Measurements from ENCODE around the gene TBCK. TPM values are rescaled to one million over a fixed set of nuclear protein-coding genes. Genes with fewer than 3 reads are reported as not detected.
A peak's percentile ranks its signal among the peaks of the same experiment; 100 is the strongest.

TBCK gene
- total RNA-seq, 4 donors from 2014 or later, result 46.5 to 55.3 (median 51.4) TPM

DNA sequence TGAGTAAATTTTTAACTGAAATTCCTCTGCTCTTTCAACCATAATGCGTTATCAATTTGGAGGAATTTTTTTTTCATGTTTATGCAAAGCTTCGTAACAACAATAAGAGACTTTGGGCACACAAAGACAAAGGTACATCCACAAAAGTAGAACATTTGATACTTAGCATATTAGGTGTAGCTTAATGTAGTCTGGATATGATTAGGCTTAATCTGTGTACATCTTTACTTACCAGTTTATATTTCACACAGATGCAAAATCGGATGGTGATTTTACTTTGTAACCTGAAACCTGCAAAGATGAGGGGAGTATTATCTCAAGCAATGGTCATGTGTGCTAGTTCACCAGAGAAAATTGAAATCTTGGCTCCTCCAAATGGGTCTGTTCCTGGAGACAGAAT is 20.6 kb upstream of the TBCK start:
- no peaks in the 10 kb centered on the region for H3K4me1 ChIP-seq
- H3K27me3 ChIP-seq, result no peaks in the 10 kb centered on the region
- 95 to 97% methylated on average over 3 of the region's 3 CpGs for WGBS, 2 donors
- peaks cover 0 to 17% (median 0%) of the 10 kb centered on the region in 4 donors for H3K9me3 ChIP-seq
- no peak overlapping the region for H3K27ac ChIP-seq
- H3K36me3 ChIP-seq, result peaks cover 4 to 100% (median 12%) of the 10 kb centered on the region in 3 donors
- TF ChIP-seq POLR2A (IDR thresholded peaks at IDR 0.05) (no peak), EP300 (IDR thresholded peaks at IDR 0.05) (no peak)
- TF ChIP-seq, protein P1, sequence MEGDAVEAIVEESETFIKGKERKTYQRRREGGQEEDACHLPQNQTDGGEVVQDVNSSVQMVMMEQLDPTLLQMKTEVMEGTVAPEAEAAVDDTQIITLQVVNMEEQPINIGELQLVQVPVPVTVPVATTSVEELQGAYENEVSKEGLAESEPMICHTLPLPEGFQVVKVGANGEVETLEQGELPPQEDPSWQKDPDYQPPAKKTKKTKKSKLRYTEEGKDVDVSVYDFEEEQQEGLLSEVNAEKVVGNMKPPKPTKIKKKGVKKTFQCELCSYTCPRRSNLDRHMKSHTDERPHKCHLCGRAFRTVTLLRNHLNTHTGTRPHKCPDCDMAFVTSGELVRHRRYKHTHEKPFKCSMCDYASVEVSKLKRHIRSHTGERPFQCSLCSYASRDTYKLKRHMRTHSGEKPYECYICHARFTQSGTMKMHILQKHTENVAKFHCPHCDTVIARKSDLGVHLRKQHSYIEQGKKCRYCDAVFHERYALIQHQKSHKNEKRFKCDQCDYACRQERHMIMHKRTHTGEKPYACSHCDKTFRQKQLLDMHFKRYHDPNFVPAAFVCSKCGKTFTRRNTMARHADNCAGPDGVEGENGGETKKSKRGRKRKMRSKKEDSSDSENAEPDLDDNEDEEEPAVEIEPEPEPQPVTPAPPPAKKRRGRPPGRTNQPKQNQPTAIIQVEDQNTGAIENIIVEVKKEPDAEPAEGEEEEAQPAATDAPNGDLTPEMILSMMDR (IDR thresholded peaks at IDR 0.05), result no peak
- H3K4me3 ChIP-seq, result no peak overlapping the region
- DNase-seq (ENCODE audit: low spot score in 2 of 2), result no peak

DNA sequence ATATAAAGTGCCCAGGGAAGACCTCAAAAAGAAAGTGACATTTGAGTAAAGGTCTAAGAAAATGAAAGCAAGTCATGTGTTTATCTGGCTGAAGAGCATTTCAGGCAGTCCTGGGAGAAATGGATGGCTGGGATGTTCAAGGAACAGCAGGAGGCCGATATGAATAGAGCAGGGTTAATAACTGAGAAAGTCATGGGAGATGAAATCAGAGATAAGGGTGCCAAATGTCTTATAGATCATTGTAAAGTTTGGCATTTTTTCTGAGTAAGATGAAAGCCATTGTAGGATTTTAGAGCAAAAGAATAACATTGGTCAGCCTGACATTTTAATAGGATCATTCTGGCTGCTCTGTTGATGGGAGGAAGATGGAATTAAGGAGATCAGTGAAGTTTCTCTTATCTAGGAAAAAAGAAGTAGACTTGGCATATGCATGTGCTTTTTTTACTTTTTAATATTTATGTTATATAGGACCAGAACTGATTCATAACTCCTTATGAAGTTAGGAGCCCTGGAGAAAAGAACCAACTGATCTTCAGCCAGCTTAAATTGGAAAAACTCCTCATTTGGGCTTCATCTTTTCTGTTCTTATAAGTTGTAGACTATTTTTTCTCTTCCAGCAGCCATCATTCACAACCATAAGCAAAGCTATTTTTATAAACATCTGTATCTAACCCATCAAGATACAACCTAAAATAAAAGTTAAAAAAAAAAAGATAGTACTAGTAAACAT is 18.9 kb upstream of the TBCK start:
- TF ChIP-seq, protein P1 (IDR thresholded peaks at IDR 0.05), result no peak
- TF ChIP-seq EP300 (IDR thresholded peaks at IDR 0.05), result no peak
- Histone ChIP-seq H3K27ac (no peak overlapping the region), H3K9me3 (peaks cover 0 to 12% (median 0%) of the 10 kb centered on the region in 4 donors), H3K4me1 (no peaks in the 10 kb centered on the region), H3K4me3 (no peak overlapping the region), H3K27me3 (no peaks in the 10 kb centered on the region), H3K36me3 (peaks cover 4 to 100% (median 13%) of the 10 kb centered on the region in 3 donors)
- no peak for DNase-seq (ENCODE audit: low spot score in 2 of 2)
- 61 to 63% methylated on average over 1 of the region's 1 CpG for WGBS, 2 donors

DNA sequence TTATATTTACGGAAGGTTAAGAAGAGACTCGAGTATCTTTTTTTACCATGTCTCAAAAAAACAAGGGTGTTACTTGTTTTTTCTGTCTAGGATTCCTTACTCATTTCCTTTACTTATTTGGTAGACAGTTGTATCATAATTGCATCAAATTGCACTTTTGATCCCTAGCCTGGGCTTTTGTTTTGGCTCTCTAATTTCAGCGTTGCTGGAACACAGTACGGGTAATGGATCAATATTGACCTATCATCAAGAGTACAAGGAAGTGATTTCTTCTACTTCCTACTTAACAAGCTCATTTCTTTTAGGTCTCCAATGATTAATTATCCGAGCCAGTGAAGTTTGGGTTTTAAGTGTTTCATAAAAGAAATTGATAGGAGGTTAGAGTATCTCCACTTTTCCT is 17.2 kb upstream of the TBCK start:
- 89 to 92% methylated on average over 5 of the region's 5 CpGs for WGBS, 2 donors
- H3K9me3 ChIP-seq, result peaks cover 0 to 7% (median 0%) of the 10 kb centered on the region in 4 donors
- no peak overlapping the region for H3K4me3 ChIP-seq
- H3K4me1 ChIP-seq, result no peaks in the 10 kb centered on the region
- no peak for DNase-seq (ENCODE audit: low spot score in 2 of 2)
- no peak overlapping the region for H3K27ac ChIP-seq
- H3K36me3 ChIP-seq, result peaks cover 4 to 97% (median 12%) of the 10 kb centered on the region in 3 donors
- TF ChIP-seq POLR2A (IDR thresholded peaks at IDR 0.05) (no peak), EP300 (IDR thresholded peaks at IDR 0.05) (no peak)
- TF ChIP-seq, protein P1 (IDR thresholded peaks at IDR 0.05), result no peak
- H3K27me3 ChIP-seq, result no peaks in the 10 kb centered on the region

DNA sequence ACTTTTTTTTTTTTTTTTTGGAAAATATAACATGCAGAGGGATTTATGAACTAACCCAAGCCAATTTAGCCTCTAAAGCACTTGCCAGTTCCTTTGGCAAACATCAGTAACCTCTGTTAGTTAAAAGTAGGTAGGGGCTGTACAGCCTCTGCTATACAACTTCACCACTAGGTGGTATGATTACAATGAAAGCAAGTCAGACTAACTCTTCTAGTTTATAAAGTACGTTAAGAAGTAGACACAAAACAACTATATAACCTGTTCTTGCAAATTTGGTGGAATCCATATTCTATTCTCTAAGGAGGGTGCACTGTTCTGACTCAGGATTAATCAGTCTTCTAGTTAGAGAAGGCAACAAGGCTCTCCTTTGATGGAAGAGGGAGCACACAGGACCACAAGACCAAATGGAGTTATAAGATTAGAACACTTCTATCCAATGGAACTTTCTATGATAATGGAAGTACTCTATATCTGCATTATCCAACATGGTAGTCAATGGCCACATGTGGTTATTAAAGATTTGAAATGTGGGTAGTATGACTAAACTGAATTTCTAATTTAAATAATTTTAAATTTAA is 13.1 kb upstream of the TBCK start:
- Histone ChIP-seq H3K4me1 (peaks cover 0 to 4% (median 0%) of the 10 kb centered on the region in 4 donors), H3K4me3 (no peak overlapping the region), H3K9me3 (no peaks in the 10 kb centered on the region), H3K27ac (no peak overlapping the region), H3K27me3 (no peaks in the 10 kb centered on the region), H3K36me3 (peaks cover 4 to 86% (median 10%) of the 10 kb centered on the region in 3 donors)
- 20 to 28% methylated on average over 1 of the region's 1 CpG for whole genome bisulfite sequencing, 2 donors
- no peak for DNase-seq (ENCODE audit: low spot score in 2 of 2)
- TF ChIP-seq, protein P1 (IDR thresholded peaks at IDR 0.05), result peak in 3 of 5 experiments; percentile 28 to 34 (median 30)
- TF ChIP-seq EP300 (IDR thresholded peaks at IDR 0.05), result no peak

DNA sequence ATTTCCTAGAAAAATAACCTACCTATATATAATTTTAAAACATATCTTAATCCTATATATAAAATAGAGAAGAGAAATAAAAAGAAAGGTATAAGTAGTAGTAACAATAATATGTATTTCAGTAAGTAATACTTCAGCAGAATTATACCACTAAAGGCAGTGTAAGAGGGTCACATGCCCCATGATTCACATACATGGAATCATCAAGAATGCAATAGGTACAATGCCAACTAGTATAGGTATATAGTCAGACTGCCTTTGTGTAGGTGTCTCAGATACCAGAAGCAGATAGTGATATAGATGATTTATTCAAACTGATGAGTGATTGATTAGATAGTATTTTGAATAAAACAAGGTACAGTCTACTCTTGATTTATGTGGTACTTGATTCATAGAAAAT is 9.8 kb upstream of the TBCK start:
- Histone ChIP-seq H3K36me3 (peaks cover 0 to 60% (median 6%) of the 10 kb centered on the region in 3 donors), H3K27me3 (no peaks in the 10 kb centered on the region)
- TF ChIP-seq EP300 (IDR thresholded peaks at IDR 0.05), result no peak
- TF ChIP-seq POLR2A (IDR thresholded peaks at IDR 0.05), result no peak
- TF ChIP-seq, protein P1 (IDR thresholded peaks at IDR 0.05), result no peak

More for the DNA sequence above, 9.8 kb upstream of the TBCK start:
- Histone ChIP-seq H3K4me3 (no peak overlapping the region), H3K4me1 (peaks cover 0 to 18% (median 0%) of the 10 kb centered on the region in 4 donors), H3K9me3 (no peaks in the 10 kb centered on the region), H3K27ac (no peak overlapping the region)
- DNase-seq (ENCODE audit: low spot score in 2 of 2), result no peak
